ENCODE results near the gene MRPL36. TPM values are rescaled to one million over a fixed set of nuclear protein-coding genes. Genes with fewer than 3 reads are reported as not detected.

Gene MRPL36
- total and polyA plus RNA-seq, 4 donors, result 22.3 to 106 (median 56.3) TPM

GRCh38 chr5:1842004-1842819 is 42.6 kb upstream of the MRPL36 start:
- H3K27me3 ChIP-seq (ENCODE audit: control insufficient read depth in 4 of 4, insufficient read depth in 4 of 4, low read length in 3 of 4), result no peaks in the 10 kb centered on the region
- TF ChIP-seq EGR1 (IDR thresholded peaks at IDR 0.05; ENCODE audit: low read depth in 2 of 2) (no peak), YY1 (IDR thresholded peaks at IDR 0.05) (no peak), ATF3 (IDR thresholded peaks at IDR 0.05) (no peak), HNF4A (conservative IDR thresholded peaks at IDR 0.05) (no peak), REST (IDR thresholded peaks at IDR 0.05) (no peak), ZBTB33 (IDR thresholded peaks at IDR 0.05) (no peak), CTCF (IDR thresholded peaks at IDR 0.05; ENCODE audit: low read depth, low read length, missing input control) (no peak), HNF4G (IDR thresholded peaks at IDR 0.05) (no peak), NR2F2 (IDR thresholded peaks at IDR 0.05) (no peak), TAF1 (conservative IDR thresholded peaks at IDR 0.05) (no peak), SP1 (IDR thresholded peaks at IDR 0.05) (no peak), FOXA2 (IDR thresholded peaks at IDR 0.05) (no peak), JUND (IDR thresholded peaks at IDR 0.05) (no peak), FOXA1 (IDR thresholded peaks at IDR 0.05) (no peak)
- no peak overlapping the region for H3K27ac ChIP-seq (ENCODE audit: low read depth in 1 of 2, low read length in 2 of 2)
- DNase-seq (ENCODE audit: low spot score), result no peak
- no peaks in the 10 kb centered on the region for H3K36me3 ChIP-seq (ENCODE audit: control insufficient read depth in 4 of 4, insufficient read depth in 3 of 4, low read depth in 1 of 4, low read length in 3 of 4)
- no peak overlapping the region for H3K4me3 ChIP-seq (ENCODE audit: low read depth in 1 of 3, low read length in 3 of 3)
- no peaks in the 10 kb centered on the region for H3K4me1 ChIP-seq (ENCODE audit: control insufficient read depth in 4 of 4, insufficient read depth in 4 of 4, low read length in 3 of 4)
- no peak overlapping the region for H3K9ac ChIP-seq (ENCODE audit: low read depth in 1 of 2, low read length in 2 of 2)
- 77% methylated on average over 17 of the region's 17 CpGs for WGBS
- H3K9me3 ChIP-seq (ENCODE audit: control insufficient read depth in 4 of 4, low read length in 3 of 4), result no peaks in the 10 kb centered on the region
